Trophoblast cell (in vitro differentiated cells and primary cell): Measurements from ENCODE around the gene ADO.

Source experiments
- DNase-seq, 2 donors: peaks; one replicate each; pipeline ENCODE4 v3.0.0-alpha.2; 2016
- H2AFZ ChIP-seq: 2 replicates; pipeline ENCODE4 v1.6.1; 2013; ENCODE audit warnings: low read length, moderate library complexity, mild to moderate bottlenecking; ENCODE audit not compliant: insufficient read depth, poor library complexity
- H2AK5ac ChIP-seq: 2 replicates; pipeline ENCODE4 v1.6.1; 2013; ENCODE audit warnings: mild to moderate bottlenecking, low read length
- H2BK120ac ChIP-seq: 2 replicates; pipeline ENCODE4 v1.6.1; 2013; ENCODE audit warnings: low read length, mild to moderate bottlenecking, moderate library complexity; ENCODE audit not compliant: insufficient read depth, poor library complexity
- H2BK12ac ChIP-seq: 2 replicates; pipeline ENCODE4 v1.6.1; 2013; ENCODE audit warnings: mild to moderate bottlenecking, low read length, moderate library complexity
- H2BK5ac ChIP-seq: 2 replicates; pipeline ENCODE4 v1.6.1; 2013; ENCODE audit warnings: low read length, low read depth, moderate library complexity, mild to moderate bottlenecking; ENCODE audit not compliant: poor library complexity
- H3K14ac ChIP-seq: 2 replicates; pipeline ENCODE4 v1.6.1; 2013; ENCODE audit warnings: mild to moderate bottlenecking, low read length
- H3K18ac ChIP-seq: 2 replicates; pipeline ENCODE4 v1.6.1; 2013; ENCODE audit warnings: mild to moderate bottlenecking, low read length
- H3K23ac ChIP-seq: 2 replicates; pipeline ENCODE4 v1.6.1; 2013; ENCODE audit warnings: low read length
- H3K27ac ChIP-seq: 2 replicates; pipeline ENCODE4 v1.5.1; 2013; ENCODE audit warnings: low read depth, mild to moderate bottlenecking, inconsistent platforms, low read length, moderate library complexity
- H3K27me3 ChIP-seq: 2 replicates; pipeline ENCODE4 v1.6.1; 2013; ENCODE audit warnings: inconsistent platforms, mild to moderate bottlenecking, low read length, moderate library complexity; ENCODE audit not compliant: insufficient read depth
- H3K36me3 ChIP-seq, 2 experiments: 1 replicate in 1 of 2; 2 replicates in 1 of 2; pipeline ENCODE4 v1.6.1; 2013; ENCODE audit warnings: low read length in 2 of 2, mild to moderate bottlenecking in 2 of 2, moderate library complexity in 1 of 2; ENCODE audit not compliant: insufficient read depth in 2 of 2, control insufficient read depth in 1 of 2
- H3K4ac ChIP-seq: 2 replicates; pipeline ENCODE4 v1.6.1; 2013; ENCODE audit warnings: low read depth, mild to moderate bottlenecking, low read length, moderate library complexity
- H3K4me1 ChIP-seq, 2 experiments: 1 replicate in 1 of 2; 2 replicates in 1 of 2; pipeline ENCODE4 v1.6.1; 2013; ENCODE audit warnings: low read length in 2 of 2, mild to moderate bottlenecking in 2 of 2, moderate library complexity in 1 of 2; ENCODE audit not compliant: insufficient read depth in 2 of 2, control insufficient read depth in 1 of 2
- H3K4me2 ChIP-seq: 2 replicates; pipeline ENCODE4 v1.6.1; 2013; ENCODE audit warnings: inconsistent platforms, mild to moderate bottlenecking, low read length, moderate library complexity
- H3K4me3 ChIP-seq: 2 replicates; pipeline ENCODE4 v1.5.1; 2013; ENCODE audit warnings: mild to moderate bottlenecking, low read depth, low read length, inconsistent platforms
- H3K79me1 ChIP-seq: one replicate; pipeline ENCODE4 v1.6.1; 2013; ENCODE audit warnings: low read length
- H3K79me2 ChIP-seq: 2 replicates; pipeline ENCODE4 v1.6.1; 2013; ENCODE audit warnings: low read length, mild to moderate bottlenecking; ENCODE audit not compliant: control insufficient read depth, insufficient read depth, poor library complexity
- H3K9ac ChIP-seq: 2 replicates; pipeline ENCODE4 v1.6.1; 2013; ENCODE audit warnings: mild to moderate bottlenecking, low read length
- H3K9me3 ChIP-seq: 2 replicates; pipeline ENCODE4 v1.6.1; 2013; ENCODE audit warnings: low read depth, mild to moderate bottlenecking, control low read depth, inconsistent platforms, low read length; ENCODE audit not compliant: insufficient read depth
- H4K12ac ChIP-seq: 2 replicates; pipeline ENCODE4 v1.6.1; 2013; ENCODE audit warnings: low read depth, mild to moderate bottlenecking, low read length, moderate library complexity
- H4K8ac ChIP-seq: 2 replicates; pipeline ENCODE4 v1.6.1; 2013; ENCODE audit warnings: low read depth, mild to moderate bottlenecking, low read length, moderate library complexity
- H4K91ac ChIP-seq: one replicate; pipeline ENCODE4 v1.6.1; 2013; ENCODE audit warnings: low read depth, mild to moderate bottlenecking, low read length, moderate library complexity
- WGBS: extraction: QIAGEN DNeasy Blood & Tissue Kit; methylation state at CpG from one replicate; pipeline ENCODE4 v1.1.7; 2013; ENCODE audit warnings: missing lambda C conversion rate; ENCODE audit not compliant: insufficient read length, insufficient coverage; ENCODE audit errors: extremely low coverage; 5-methylcytosine and 5-hydroxymethylcytosine counted together

The ADO gene

DNA sequence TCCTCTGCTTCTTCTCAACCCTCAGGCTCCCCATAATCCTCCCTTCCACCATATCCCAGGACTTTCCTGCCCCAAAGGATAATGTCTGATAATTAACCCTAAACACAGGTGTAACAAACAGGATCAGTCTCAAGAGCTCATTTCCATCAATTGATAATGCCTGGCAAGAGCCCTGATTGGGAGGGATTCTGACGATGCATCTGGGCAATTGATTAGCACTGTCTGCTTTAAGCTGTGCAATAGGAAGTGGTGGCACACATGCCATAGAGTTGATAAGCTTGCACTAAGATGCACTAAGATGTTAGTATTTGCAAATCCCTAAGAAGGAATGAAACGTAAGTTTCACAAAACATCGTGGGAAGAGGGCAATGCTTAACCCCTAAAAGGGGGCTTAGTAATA is 39.1 kb downstream of the ADO start:
- Histone ChIP-seq H3K23ac (no peak overlapping the region), H3K27ac (no peak overlapping the region), H3K4me2 (no peak overlapping the region), H3K36me3 (no peaks in the 10 kb centered on the region), H2AFZ (no peak overlapping the region), H3K27me3 (no peaks in the 10 kb centered on the region), H3K4me1 (no peaks in the 10 kb centered on the region), H3K4ac (no peak overlapping the region), H2AK5ac (no peak overlapping the region), H4K12ac (no peak overlapping the region), H3K18ac (no peak overlapping the region), H2BK120ac (no peak overlapping the region), H3K9ac (no peak overlapping the region), H2BK12ac (no peak overlapping the region), H3K79me2 (no peaks in the 10 kb centered on the region), H3K79me1 (no peaks in the 10 kb centered on the region), H2BK5ac (no peak overlapping the region), H4K8ac (no peak overlapping the region), H3K4me3 (no peak overlapping the region), H3K14ac (no peak overlapping the region), H4K91ac (no peak overlapping the region), H3K9me3 (no peaks in the 10 kb centered on the region)
- no CpG with 5 or more reads among the region's 3 CpGs for WGBS
- no peak for DNase-seq

- Histone ChIP-seq H3K9ac (no peak overlapping the region), H3K27me3 (no peaks in the 10 kb centered on the region), H4K8ac (no peak overlapping the region), H3K79me1 (no peaks in the 10 kb centered on the region), H3K36me3 (no peaks in the 10 kb centered on the region), H3K4ac (no peak overlapping the region), H3K4me3 (no peak overlapping the region), H2BK5ac (no peak overlapping the region), H4K91ac (no peak overlapping the region), H3K18ac (no peak overlapping the region), H2AFZ (no peak overlapping the region), H3K9me3 (no peaks in the 10 kb centered on the region), H3K4me1 (no peaks in the 10 kb centered on the region), H3K23ac (no peak overlapping the region), H2AK5ac (no peak overlapping the region), H3K14ac (no peak overlapping the region), H3K4me2 (no peak overlapping the region), H2BK12ac (no peak overlapping the region), H3K79me2 (no peaks in the 10 kb centered on the region), H4K12ac (no peak overlapping the region), H2BK120ac (no peak overlapping the region), H3K27ac (no peak overlapping the region)
- no peak for DNase-seq
- WGBS: no CpG with 5 or more reads among the region's 7 CpGs
These were observed 39.9 kb downstream of the ADO start for GRCh38 chr10:62844280-62845011.

DNA sequence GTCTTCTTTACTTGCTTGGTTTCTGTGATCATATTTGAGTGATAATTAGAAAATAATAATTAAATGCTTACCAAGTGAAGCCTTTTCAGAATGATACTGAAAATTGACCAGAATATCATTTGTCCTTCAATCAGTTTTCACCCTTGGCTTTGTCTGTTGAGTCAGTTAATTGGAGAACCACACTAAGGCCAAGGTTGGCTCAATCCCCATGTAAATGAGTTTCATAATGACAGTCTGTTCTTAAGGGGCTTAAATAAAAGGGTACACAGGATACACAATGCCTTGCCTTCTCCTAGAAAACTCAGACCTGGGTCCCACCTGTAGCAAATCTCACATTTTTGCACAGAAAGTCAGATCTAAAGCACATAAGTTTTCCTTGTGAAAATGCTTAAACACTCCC is 42.9 kb downstream of the ADO start:
- Histone ChIP-seq H3K18ac (no peak overlapping the region), H2BK120ac (no peak overlapping the region), H3K9ac (no peak overlapping the region), H3K4me1 (no peaks in the 10 kb centered on the region), H3K27me3 (no peaks in the 10 kb centered on the region), H4K12ac (no peak overlapping the region), H3K9me3 (no peaks in the 10 kb centered on the region), H3K4ac (no peak overlapping the region), H3K23ac (no peak overlapping the region), H3K27ac (no peak overlapping the region), H2BK5ac (no peak overlapping the region), H2AFZ (no peak overlapping the region), H4K8ac (no peak overlapping the region), H3K79me2 (no peaks in the 10 kb centered on the region), H3K79me1 (no peaks in the 10 kb centered on the region), H2BK12ac (no peak overlapping the region), H2AK5ac (no peak overlapping the region), H4K91ac (no peak overlapping the region), H3K4me3 (no peak overlapping the region), H3K4me2 (no peak overlapping the region), H3K14ac (no peak overlapping the region), H3K36me3 (no peaks in the 10 kb centered on the region)
- DNase-seq: no peak

DNA sequence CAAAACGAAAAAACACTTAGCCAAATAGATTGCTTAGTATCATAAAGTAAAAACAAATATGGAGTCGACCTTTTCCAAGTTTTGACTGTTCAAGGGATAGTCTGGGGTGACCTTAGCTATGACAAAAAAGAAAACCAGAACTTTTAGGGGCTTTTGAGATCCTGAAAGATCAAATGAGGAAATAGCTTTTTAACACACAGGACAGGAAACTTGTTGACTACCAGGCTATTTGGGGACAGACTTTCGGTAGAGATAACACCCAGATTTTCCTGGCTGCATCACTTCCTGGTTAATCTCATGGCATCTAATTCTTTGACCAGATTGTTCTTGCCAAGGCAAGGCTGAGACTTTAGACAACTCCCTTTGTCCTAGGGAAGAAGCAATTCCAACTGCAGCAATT is 46.1 kb downstream of the ADO start:
- H3K14ac ChIP-seq: no peak overlapping the region
- no peak overlapping the region for H3K18ac ChIP-seq
- H3K23ac ChIP-seq: no peak overlapping the region
- no peaks in the 10 kb centered on the region for H3K79me1 ChIP-seq
- H4K8ac ChIP-seq: no peak overlapping the region
- no peak overlapping the region for H3K9ac ChIP-seq
- H4K91ac ChIP-seq: no peak overlapping the region
- H3K27me3 ChIP-seq: no peaks in the 10 kb centered on the region
- no peak overlapping the region for H2BK120ac ChIP-seq
- H3K79me2 ChIP-seq: no peaks in the 10 kb centered on the region
- no peaks in the 10 kb centered on the region for H3K4me1 ChIP-seq
- H2BK12ac ChIP-seq: no peak overlapping the region
- no peaks in the 10 kb centered on the region for H3K9me3 ChIP-seq
- H3K4ac ChIP-seq: no peak overlapping the region
- H3K4me3 ChIP-seq: no peak overlapping the region
- no peak overlapping the region for H2AFZ ChIP-seq
- no peaks in the 10 kb centered on the region for H3K36me3 ChIP-seq
- H4K12ac ChIP-seq: no peak overlapping the region
- no peak overlapping the region for H2AK5ac ChIP-seq
- no CpG with 5 or more reads among the region's 3 CpGs for WGBS
- DNase-seq: no peak
- H3K4me2 ChIP-seq: no peak overlapping the region
- H3K27ac ChIP-seq: no peak overlapping the region
- no peak overlapping the region for H2BK5ac ChIP-seq
